Esophagus squamous epithelium (tissue), 5 donors: ENCODE measurements around the gene KIF5C. TPM values are rescaled to one million over a fixed set of nuclear protein-coding genes. Genes with fewer than 3 reads are reported as not detected.

Experiments
- DNase-seq: peaks from one replicate; lab custom pipeline; 2025; lab: John Stamatoyannopoulos, UW
- H3K27ac ChIP-seq, 4 donors: fragments of 200-600 bp; sonication (generic); one replicate each; pipeline ENCODE4 v1.5.1; 2016 to 2019; ENCODE audit warnings: mild to moderate bottlenecking in 1 of 4
- H3K27me3 ChIP-seq, 4 donors: fragments of 200-600 bp; sonication (generic); 1 replicate in 3 of 4; 2 replicates in 1 of 4; pipeline versions ENCODE4 v1.5.1 to v1.6.0; 2017 to 2021; ENCODE audit warnings: antibody characterized with exemption in 1 of 4
- H3K36me3 ChIP-seq, 3 donors: fragments of 200-600 bp; sonication (generic); one replicate each; pipeline ENCODE4 v1.5.1; 2016 to 2019
- H3K4me1 ChIP-seq, 3 donors: fragments of 200-600 bp; sonication (generic); one replicate each; pipeline ENCODE4 v1.5.1; 2017 to 2019
- H3K4me3 ChIP-seq, 4 donors: fragments of 200-600 bp; sonication (generic); 1 replicate in 3 of 4; 2 replicates in 1 of 4; pipeline ENCODE4 v1.5.1; 2016 to 2019; ENCODE audit warnings: mild to moderate bottlenecking in 2 of 4, moderate library complexity in 1 of 4
- H3K9me3 ChIP-seq, 3 donors: fragments of 200-600 bp; sonication (generic); one replicate each; pipeline ENCODE4 v1.5.1; 2016 to 2019
- CTCF ChIP-seq, 6 experiments: fragments of 450-650 bp in 4 of 6; fragments of 200-600 bp in 2 of 6; sonication (generic) in 2 of 6; IDR thresholded peaks; one replicate each; pipeline ENCODE4 v1.5.1; 2016 to 2019; ENCODE audit warnings: antibody characterized with exemption in 6 of 6, mild to moderate bottlenecking in 4 of 6, moderate library complexity in 4 of 6
- POLR2A ChIP-seq, 4 donors: fragments of 450-650 bp; IDR thresholded peaks; one replicate each; pipeline ENCODE4 v1.6.1; 2017; ENCODE audit warnings: antibody characterized with exemption in 4 of 4, mild to moderate bottlenecking in 4 of 4, moderate library complexity in 3 of 4
- WGBS, 2 donors: methylation state at CpG; one replicate each; pipeline ENCODE4 v1.1.5; 2018; 5-methylcytosine and 5-hydroxymethylcytosine counted together
- intact Hi-C: fragments of 100-400 bp; cut with DNase I; formaldehyde crosslinking; loops from one replicate; pipeline ENCODE4 v1.15.0; 2022
- total RNA-seq, 4 donors: library from RNA; depleted of rRNA; stranded (reverse); fragments of >200 nt; gene quantifications; one replicate each; pipeline ENCODE4 v1.1.0, GENCODE V29; 2016
- donor health status: DM: yes; HTN: yes; CAD: no.

The KIF5C gene
- total RNA-seq, 4 donors from 2014 or later: 0.09 to 2.3 (median 0.41) TPM; not detected in 1

GRCh38 chr2:149002891-149003740, 128.1 kb downstream of the KIF5C start:
- no peaks in the 10 kb centered on the region for H3K9me3 ChIP-seq
- H3K36me3 ChIP-seq: no peaks in the 10 kb centered on the region
- peaks cover 0 to 63% (median 0%) of the 10 kb centered on the region in 4 donors for H3K27me3 ChIP-seq
- 95% methylated on average over 18 to 25 of the region's 31 CpGs for WGBS, 2 donors
- peaks cover 0 to 18% (median 0%) of the 10 kb centered on the region in 3 donors for H3K4me1 ChIP-seq
- intact Hi-C loops: no loop called here
- no peak overlapping the region for H3K27ac ChIP-seq
- no peak for DNase-seq
- no peak overlapping the region for H3K4me3 ChIP-seq
- TF ChIP-seq POLR2A (IDR thresholded peaks at IDR 0.05): no peak
- no peak for TF ChIP-seq CTCF (IDR thresholded peaks at IDR 0.05)

- 72 to 85% methylated on average over 3 of the region's 3 CpGs for WGBS, 2 donors
- H3K27me3 ChIP-seq: peaks cover 0 to 54% (median 0%) of the 10 kb centered on the region in 4 donors
- H3K4me1 ChIP-seq: peaks cover 0 to 13% (median 0%) of the 10 kb centered on the region in 3 donors
- H3K9me3 ChIP-seq: no peaks in the 10 kb centered on the region
- no peaks in the 10 kb centered on the region for H3K36me3 ChIP-seq
- no peak for DNase-seq
- no peak overlapping the region for H3K4me3 ChIP-seq
- H3K27ac ChIP-seq: no peak overlapping the region
- intact Hi-C loops: no loop called here
- TF ChIP-seq POLR2A (IDR thresholded peaks at IDR 0.05) (no peak), CTCF (IDR thresholded peaks at IDR 0.05) (no peak)
Observed at GRCh38 chr2:149004836-149005235, 129.8 kb downstream of the KIF5C start.

GRCh38 chr2:149005471-149006077, 130.5 kb downstream of the KIF5C start:
- TF ChIP-seq POLR2A (IDR thresholded peaks at IDR 0.05): no peak
- TF ChIP-seq CTCF (IDR thresholded peaks at IDR 0.05): no peak
- no peak overlapping the region for H3K4me3 ChIP-seq

GRCh38 chr2:149006883-149007543, 132.0 kb downstream of the KIF5C start:
- WGBS, 2 donors: 45 to 61% methylated on average over 3 to 4 of the region's 4 CpGs
- intact Hi-C loops: no loop called here

More at GRCh38 chr2:149005471-149006077, 130.5 kb downstream of the KIF5C start:
- Histone ChIP-seq H3K4me1 (peaks cover 0 to 7% (median 0%) of the 10 kb centered on the region in 3 donors), H3K27me3 (peaks cover 0 to 56% (median 0%) of the 10 kb centered on the region in 4 donors), H3K36me3 (no peaks in the 10 kb centered on the region), H3K27ac (no peak overlapping the region), H3K9me3 (no peaks in the 10 kb centered on the region)
- 69 to 77% methylated on average over 6 of the region's 6 CpGs for WGBS, 2 donors
- intact Hi-C loops: no loop called here
- DNase-seq: no peak

More at GRCh38 chr2:149006883-149007543, 132.0 kb downstream of the KIF5C start:
- Histone ChIP-seq H3K27ac (no peak overlapping the region), H3K4me1 (peaks cover 0 to 7% (median 0%) of the 10 kb centered on the region in 3 donors), H3K4me3 (no peak overlapping the region), H3K9me3 (no peaks in the 10 kb centered on the region), H3K27me3 (peaks cover 0 to 46% (median 0%) of the 10 kb centered on the region in 4 donors), H3K36me3 (no peaks in the 10 kb centered on the region)
- DNase-seq: no peak
- TF ChIP-seq POLR2A (IDR thresholded peaks at IDR 0.05) (no peak), CTCF (IDR thresholded peaks at IDR 0.05) (no peak)
